Measurements from ENCODE around the gene OR6B1.
A peak's percentile ranks its signal among the peaks of the same experiment; 100 is the strongest.
"Not testable (repeated sequence)": the region's sequence is repeated elsewhere in the genome, so short reads cannot be mapped to it uniquely, and the experiment has no call there.

The OR6B1 gene

GRCh38 chr7:144049491-144049890, 49.4 kb downstream of the OR6B1 start:
- no peak overlapping the region for H3K4me3 ChIP-seq (ENCODE audit: control insufficient read depth, low read depth, low read length)
- no peak for DNase-seq (ENCODE audit: low read depth)
- no peak for TF ChIP-seq CTCF (conservative IDR thresholded peaks at IDR 0.05; ENCODE audit: control insufficient read depth, insufficient read depth, low read depth, low read length)

GRCh38 chr7:144050093-144050492, 50.0 kb downstream of the OR6B1 start:
- no peak overlapping the region for H3K4me3 ChIP-seq (ENCODE audit: control insufficient read depth, low read depth, low read length)
- TF ChIP-seq CTCF (conservative IDR thresholded peaks at IDR 0.05; ENCODE audit: control insufficient read depth, insufficient read depth, low read depth, low read length), result no peak
- DNase-seq (ENCODE audit: low read depth), result no peak

GRCh38 chr7:144050884-144051283, 50.8 kb downstream of the OR6B1 start:
- not testable (repeated sequence) for DNase-seq (ENCODE audit: low read depth); H3K4me3 ChIP-seq (ENCODE audit: control insufficient read depth, low read depth, low read length)

- H3K4me3 ChIP-seq (ENCODE audit: control insufficient read depth, low read depth, low read length), result no peak overlapping the region
- DNase-seq (ENCODE audit: low read depth), result peak; percentile 15
- TF ChIP-seq CTCF (conservative IDR thresholded peaks at IDR 0.05; ENCODE audit: control insufficient read depth, insufficient read depth, low read depth, low read length), result no peak
These were observed 57.8 kb downstream of the OR6B1 start for GRCh38 chr7:144057954-144058353.
